K562 (cell line): ENCODE data around the gene OR2S2. TPM values are rescaled to one million over a fixed set of nuclear protein-coding genes. Genes with fewer than 3 reads are reported as not detected.

ENCODE experiments used
- BRF1 ChIP-seq: IDR thresholded peaks from 3 replicates; pipeline ENCODE4 v1.6.1; 2011; ENCODE audit warnings: borderline replicate concordance, mild to moderate bottlenecking; ENCODE audit not compliant: insufficient read length; ENCODE audit errors: extremely low read depth
- CBFA2T3 ChIP-seq: fragments of 450-650 bp; IDR thresholded peaks from 2 replicates; pipeline ENCODE4 v1.6.1; 2017
- CBX3 ChIP-seq, 2 experiments: IDR thresholded peaks; 1 replicate in 1 of 2; 2 replicates in 1 of 2; pipeline ENCODE4 v1.6.1; 2012; ENCODE audit warnings: inconsistent platforms in 2 of 2, low read length in 2 of 2, borderline replicate concordance in 1 of 2, control low read depth in 1 of 2
- CCNT2 ChIP-seq: IDR thresholded peaks from 2 replicates; pipeline ENCODE4 v1.6.1; 2011; ENCODE audit warnings: borderline replicate concordance, low read depth, mild to moderate bottlenecking, moderate library complexity, mixed read lengths, low read length; ENCODE audit not compliant: insufficient read length; ENCODE audit errors: extremely low read depth
- CXXC5 ChIP-seq: fragments of 250-450 bp; sonication (Bioruptor Pico); IDR thresholded peaks from 2 replicates; pipeline ENCODE4 v1.8.0; 2022; ENCODE audit warnings: inconsistent platforms, mild to moderate bottlenecking, moderate library complexity
- ESRRA ChIP-seq: fragments of 450-650 bp; IDR thresholded peaks from 2 replicates; pipeline ENCODE4 v1.6.1; 2014; ENCODE audit warnings: low read depth, mild to moderate bottlenecking, moderate library complexity, borderline replicate concordance
- FOS ChIP-seq: IDR thresholded peaks from 3 replicates; pipeline ENCODE4 v1.6.1; 2011; ENCODE audit not compliant: insufficient read length; ENCODE audit errors: extremely low read depth
- HDAC6 ChIP-seq: IDR thresholded peaks from 2 replicates; pipeline ENCODE4 v1.6.1; 2012; ENCODE audit warnings: low read depth, mild to moderate bottlenecking, control low read depth, inconsistent platforms, low read length, moderate library complexity
- MAX ChIP-seq: sonication (generic); formaldehyde crosslinking; IDR thresholded peaks from 2 replicates; pipeline ENCODE4 v1.9.0; 2022; ENCODE audit warnings: mild to moderate bottlenecking, missing genetic modification reagents
- MTA2 ChIP-seq: fragments of 450-650 bp; IDR thresholded peaks from 2 replicates; pipeline ENCODE4 v1.6.1; 2016; ENCODE audit warnings: low read depth
- NFE2L1 ChIP-seq: fragments of 450-650 bp; IDR thresholded peaks from 2 replicates; pipeline ENCODE4 v1.6.1; 2016; ENCODE audit warnings: missing genetic modification characterization, low read depth, mild to moderate bottlenecking, missing compliant biosample characterization, moderate library complexity, borderline replicate concordance
- POLR2H ChIP-seq: IDR thresholded peaks from 2 replicates; pipeline ENCODE4 v1.6.1; 2016; ENCODE audit warnings: missing genetic modification characterization, low read depth, mild to moderate bottlenecking, control low read depth, missing compliant biosample characterization, moderate library complexity
- SMARCC2 ChIP-seq: fragments of 450-650 bp; IDR thresholded peaks from 2 replicates; pipeline ENCODE4 v1.6.1; 2017; ENCODE audit warnings: antibody characterized with exemption, moderate library complexity, mild to moderate bottlenecking, low read depth
- SMC3 ChIP-seq: conservative IDR thresholded peaks from 2 replicates; pipeline ENCODE4 v1.6.1; 2011; ENCODE audit warnings: low read depth, low read length, improper control_type of control experiment; ENCODE audit not compliant: insufficient read depth
- TBL1XR1 ChIP-seq, 2 experiments: IDR thresholded peaks; 2 replicates each; pipeline ENCODE4 v1.6.1; 2012; ENCODE audit warnings: improper control_type of control experiment in 2 of 2, low read length in 2 of 2, mild to moderate bottlenecking in 1 of 2
- ZBTB9 ChIP-seq: fragments of 450-650 bp; formaldehyde crosslinking; IDR thresholded peaks from 2 replicates; pipeline ENCODE4 v1.4.0; 2020; ENCODE audit warnings: mild to moderate bottlenecking, moderate library complexity
- ZNF318 ChIP-seq, 2 experiments: fragments of 450-650 bp; IDR thresholded peaks; 2 replicates each; pipeline ENCODE4 v1.6.1; 2016; ENCODE audit warnings: mild to moderate bottlenecking in 2 of 2, borderline replicate concordance in 1 of 2, low read depth in 1 of 2, moderate library complexity in 1 of 2
- polyA plus RNA-seq, 8 experiments: library from polyadenylated mRNA; depleted of rRNA in 4 of 8; stranded (reverse) in 5 of 8; unstranded in 3 of 8; fragments of >200 nt; fragmentation: Nextera tagmentation in 2 of 8; fragmentation: Illumina TruSeq in 1 of 8; extraction: Ambion mirVana in 2 of 8; extraction: Trizol in 1 of 8; gene quantifications; 2 replicates each; pipeline versions ENCODE4 v1.2.1 to v1.2.3, GENCODE V29; 2011 to 2014; ENCODE audit warnings: inconsistent platforms in 1 of 8, missing spikeins in 1 of 8
- total RNA-seq, 7 experiments: library from RNA; depleted of rRNA in 6 of 7; stranded (reverse); fragments of >200 nt in 6 of 7; fragmentation: Illumina TruSeq in 2 of 7; extraction: Trizol in 2 of 7; gene quantifications; 2 replicates each; pipeline versions ENCODE4 v1.2.1 to v1.2.3, GENCODE V29; 2011 to 2021; ENCODE audit warnings: low replicate concordance in 1 of 7

OR2S2 gene
- total and polyA plus RNA-seq, 9 of the 15 experiments (the other 6 are each of a cell fraction or from before 2014, with no cell fraction given): not detected

- TF ChIP-seq CBFA2T3 (peak; percentile 89), MTA2 (peak; percentile 64; the same call in 1 of the 2 replicates), SMARCC2 (peak; percentile 93), MAX (no peak), FOS (peak; percentile 60), CXXC5 (CRISPR knock-in tag) (peak; percentile 33), CCNT2 (peak; percentile 40), HDAC6 (no peak), SMC3 (no peak), NFE2L1 (tag) (no peak), ZNF318 (IDR thresholded peaks at IDR 0.05; ENCODE audit: borderline replicate concordance in 1 of 2, low read depth in 1 of 2) (peak; percentile 84 to 87; a peak in 3 of 4 replicates), POLR2H (tag) (peak; percentile 80), ZBTB9 (CRISPR knock-in tag) (no peak), BRF1 (no peak), CBX3 (IDR thresholded peaks at IDR 0.05; ENCODE audit: borderline replicate concordance in 1 of 2, low read length in 2 of 2) (0 out of 3 replicates have a peak, but pooled peaks of 1 of the 2 experiments have one; percentile 14), TBL1XR1 (IDR thresholded peaks at IDR 0.05; ENCODE audit: low read length in 2 of 2) (peak in 1 of 2 experiments; percentile 43; a peak in 2 of 4 replicates), ESRRA (peak; percentile 69; the same call in 1 of the 2 replicates)
Measured at GRCh38 chr9:35923927-35924763, 33.8 kb downstream of the OR2S2 start (continued).
